Measurements from ENCODE around the gene MAN2A1.

MAN2A1 gene

DNA sequence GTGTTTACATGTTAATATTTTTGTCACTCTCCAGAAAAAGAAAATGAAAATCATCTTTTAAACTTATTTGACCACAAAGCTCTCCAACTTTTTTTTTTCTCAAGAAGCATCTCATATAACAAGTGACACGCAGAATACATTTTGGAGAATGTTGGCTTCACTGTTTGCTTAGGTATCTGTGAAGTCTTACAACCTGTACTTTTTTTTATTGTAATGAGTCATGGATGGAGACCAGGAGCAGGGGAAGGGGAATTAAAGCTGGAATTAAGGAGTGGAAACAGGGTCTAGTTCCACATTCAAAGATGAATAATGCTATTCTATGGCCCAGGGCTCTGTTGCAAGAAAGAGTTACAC, 211.9 kb downstream of the MAN2A1 start:
- DNase-seq (ENCODE audit: low spot score), result no peak
- TF ChIP-seq, protein P1, sequence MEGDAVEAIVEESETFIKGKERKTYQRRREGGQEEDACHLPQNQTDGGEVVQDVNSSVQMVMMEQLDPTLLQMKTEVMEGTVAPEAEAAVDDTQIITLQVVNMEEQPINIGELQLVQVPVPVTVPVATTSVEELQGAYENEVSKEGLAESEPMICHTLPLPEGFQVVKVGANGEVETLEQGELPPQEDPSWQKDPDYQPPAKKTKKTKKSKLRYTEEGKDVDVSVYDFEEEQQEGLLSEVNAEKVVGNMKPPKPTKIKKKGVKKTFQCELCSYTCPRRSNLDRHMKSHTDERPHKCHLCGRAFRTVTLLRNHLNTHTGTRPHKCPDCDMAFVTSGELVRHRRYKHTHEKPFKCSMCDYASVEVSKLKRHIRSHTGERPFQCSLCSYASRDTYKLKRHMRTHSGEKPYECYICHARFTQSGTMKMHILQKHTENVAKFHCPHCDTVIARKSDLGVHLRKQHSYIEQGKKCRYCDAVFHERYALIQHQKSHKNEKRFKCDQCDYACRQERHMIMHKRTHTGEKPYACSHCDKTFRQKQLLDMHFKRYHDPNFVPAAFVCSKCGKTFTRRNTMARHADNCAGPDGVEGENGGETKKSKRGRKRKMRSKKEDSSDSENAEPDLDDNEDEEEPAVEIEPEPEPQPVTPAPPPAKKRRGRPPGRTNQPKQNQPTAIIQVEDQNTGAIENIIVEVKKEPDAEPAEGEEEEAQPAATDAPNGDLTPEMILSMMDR (IDR thresholded peaks at IDR 0.05; ENCODE audit: extremely low read depth, missing control alignments), result no peak

DNA sequence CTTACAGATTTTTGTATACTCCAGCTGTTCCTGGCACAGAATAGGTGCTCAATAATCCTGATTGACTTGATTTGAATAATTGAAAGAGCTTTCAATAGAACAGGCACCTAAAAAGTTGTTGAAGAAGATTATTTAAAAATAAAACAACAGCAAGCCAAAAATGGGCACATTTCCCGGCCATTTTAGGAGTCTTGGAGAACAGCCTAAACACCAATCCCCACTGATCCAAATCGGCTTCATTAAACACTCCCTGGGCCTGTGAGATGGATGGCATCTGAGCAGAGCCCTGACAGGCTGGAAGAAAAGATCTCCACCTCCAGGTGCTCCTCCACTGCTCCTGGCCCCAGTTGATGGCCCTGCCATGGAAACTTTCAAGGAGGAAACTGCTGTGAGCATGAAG, 213.3 kb downstream of the MAN2A1 start:
- TF ChIP-seq, protein P1 (IDR thresholded peaks at IDR 0.05; ENCODE audit: extremely low read depth, missing control alignments), result no peak
- no peak for DNase-seq (ENCODE audit: low spot score)

DNA sequence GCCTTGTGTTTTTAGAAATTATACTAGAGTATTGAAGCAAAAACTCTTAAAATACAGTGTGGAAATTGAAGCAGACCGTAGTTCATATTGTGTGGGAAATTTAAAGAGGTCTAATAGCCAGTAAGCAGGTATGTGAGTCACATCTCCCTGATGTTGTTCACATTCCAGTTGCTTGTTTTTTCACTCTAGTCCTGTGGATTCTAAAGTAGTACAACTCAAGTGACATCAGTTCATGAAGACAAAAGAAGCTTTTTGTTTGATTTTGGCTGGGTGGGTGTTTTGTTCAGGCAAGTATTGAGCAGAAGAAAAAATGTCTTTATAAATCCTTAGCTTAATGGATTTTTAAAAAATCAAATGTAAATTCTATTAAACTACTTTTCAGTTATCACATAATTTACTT, 216.2 kb downstream of the MAN2A1 start:
- no peak for DNase-seq (ENCODE audit: low spot score)

DNA sequence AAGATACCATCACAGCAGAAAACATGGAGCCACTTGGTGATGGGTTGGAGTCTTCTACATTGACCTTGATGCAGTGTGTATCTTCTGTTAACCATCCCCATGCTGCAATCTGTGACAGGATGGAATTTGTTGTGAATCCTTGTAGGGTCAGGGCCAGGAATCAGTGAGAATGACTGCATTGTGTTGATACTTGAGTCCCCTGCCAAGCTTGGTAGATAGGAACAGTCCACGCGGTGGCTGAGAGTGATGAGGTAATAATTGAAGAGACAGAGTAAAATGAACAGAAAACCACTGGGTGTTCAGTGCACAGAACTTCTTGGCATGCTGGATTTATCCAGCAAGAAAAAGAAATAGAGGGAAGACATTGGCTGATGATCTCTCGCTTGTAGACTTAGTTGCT, 217.5 kb downstream of the MAN2A1 start:
- no peak for DNase-seq (ENCODE audit: low spot score)

More for the DNA sequence above, 216.2 kb downstream of the MAN2A1 start:
- TF ChIP-seq, protein P1 (IDR thresholded peaks at IDR 0.05; ENCODE audit: extremely low read depth, missing control alignments), result no peak

DNA sequence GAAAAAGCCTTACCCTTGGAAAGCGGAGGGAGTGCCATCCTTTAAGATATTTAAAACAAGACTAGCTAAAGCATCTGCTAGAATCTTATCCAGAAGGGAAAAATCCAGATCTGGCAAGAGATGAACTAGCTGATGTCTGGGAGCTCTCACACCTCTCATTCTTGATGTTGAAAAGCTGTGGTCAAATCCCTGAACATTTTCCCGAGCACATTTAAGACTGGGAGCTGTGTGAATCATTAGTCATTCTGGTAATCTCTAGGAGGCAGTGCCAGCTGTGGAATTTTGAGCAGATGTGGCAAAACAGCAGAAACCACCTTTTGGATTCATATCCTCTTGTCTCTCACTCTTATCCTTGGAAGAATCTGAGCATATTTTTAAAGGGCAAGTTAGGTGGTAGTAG, 218.0 kb downstream of the MAN2A1 start:
- TF ChIP-seq, protein P1 (IDR thresholded peaks at IDR 0.05; ENCODE audit: extremely low read depth, missing control alignments), result no peak

More for the DNA sequence above, 217.5 kb downstream of the MAN2A1 start:
- TF ChIP-seq, protein P1 (IDR thresholded peaks at IDR 0.05; ENCODE audit: extremely low read depth, missing control alignments), result no peak

DNA sequence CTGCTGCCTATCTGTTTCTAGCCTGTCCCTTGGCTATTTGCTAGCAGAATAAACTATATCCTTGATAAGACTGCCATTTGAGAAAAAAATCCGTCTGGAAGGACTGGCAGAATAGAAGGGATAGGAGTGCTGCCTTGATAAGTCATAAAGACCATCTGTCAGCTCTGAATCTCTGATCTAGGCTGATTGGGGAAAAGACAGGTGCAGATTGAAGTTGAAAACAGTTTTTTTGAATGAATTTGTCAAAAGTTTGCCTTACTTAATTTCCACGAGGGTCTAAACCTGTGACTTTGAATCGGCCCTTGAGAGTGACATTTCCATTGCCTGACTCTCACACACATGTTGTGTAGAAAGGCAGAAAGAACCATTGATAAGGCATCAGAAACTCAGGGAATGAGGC, 218.6 kb downstream of the MAN2A1 start:
- no peak for DNase-seq (ENCODE audit: low spot score)
- TF ChIP-seq, protein P1 (IDR thresholded peaks at IDR 0.05; ENCODE audit: extremely low read depth, missing control alignments), result no peak

More for the DNA sequence above, 218.0 kb downstream of the MAN2A1 start:
- no peak for DNase-seq (ENCODE audit: low spot score)

DNA sequence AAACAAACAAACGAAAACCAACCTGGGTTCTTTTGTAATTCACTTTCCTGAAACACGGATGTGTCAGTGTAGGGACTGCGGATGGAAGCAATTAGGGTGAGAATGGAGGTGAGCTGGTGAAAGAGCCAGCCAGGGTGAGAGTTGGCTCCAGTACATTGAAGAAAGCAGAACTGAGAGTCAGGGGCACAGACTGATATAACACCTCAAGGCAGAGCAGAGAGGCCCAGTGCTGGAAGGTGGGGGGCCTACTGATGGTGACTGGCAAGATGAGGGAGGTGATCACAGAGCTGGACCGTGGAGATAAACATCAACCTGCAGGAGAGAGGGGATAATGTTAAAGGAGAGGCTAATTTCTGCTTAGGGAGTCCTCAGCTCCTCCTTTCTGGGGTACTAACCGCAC, 221.1 kb downstream of the MAN2A1 start:
- TF ChIP-seq, protein P1 (IDR thresholded peaks at IDR 0.05; ENCODE audit: extremely low read depth, missing control alignments), result no peak
- DNase-seq (ENCODE audit: low spot score), result no peak

Measured in GM20000 (cell line).